Tibial nerve (tissue), 4 donors: Measurements from ENCODE around the gene EPB41L4B.
"Not testable (repeated sequence)": the region's sequence is repeated elsewhere in the genome, so short reads cannot be mapped to it uniquely, and the experiment has no call there.

Experiments
- EP300 ChIP-seq, 2 donors: sonication (generic); formaldehyde crosslinking; IDR thresholded peaks; one replicate each; pipeline ENCODE4 v1.6.1; 2017; ENCODE audit warnings: antibody characterized with exemption in 2 of 2, mild to moderate bottlenecking in 1 of 2
- POLR2A ChIP-seq, 2 donors: fragments of 450-650 bp; IDR thresholded peaks; one replicate each; pipeline ENCODE4 v1.6.1; 2017; ENCODE audit warnings: antibody characterized with exemption in 2 of 2, mild to moderate bottlenecking in 2 of 2, moderate library complexity in 2 of 2
- TF ChIP-seq, protein P1 (sequence below), 5 experiments: fragments of 200-600 bp in 3 of 5; fragments of 450-650 bp in 2 of 5; sonication (generic) in 3 of 5; IDR thresholded peaks; one replicate each; pipeline ENCODE4 v1.5.1; 2016 to 2019; ENCODE audit warnings: antibody characterized with exemption in 5 of 5, mild to moderate bottlenecking in 3 of 5, moderate library complexity in 2 of 5

DNA sequence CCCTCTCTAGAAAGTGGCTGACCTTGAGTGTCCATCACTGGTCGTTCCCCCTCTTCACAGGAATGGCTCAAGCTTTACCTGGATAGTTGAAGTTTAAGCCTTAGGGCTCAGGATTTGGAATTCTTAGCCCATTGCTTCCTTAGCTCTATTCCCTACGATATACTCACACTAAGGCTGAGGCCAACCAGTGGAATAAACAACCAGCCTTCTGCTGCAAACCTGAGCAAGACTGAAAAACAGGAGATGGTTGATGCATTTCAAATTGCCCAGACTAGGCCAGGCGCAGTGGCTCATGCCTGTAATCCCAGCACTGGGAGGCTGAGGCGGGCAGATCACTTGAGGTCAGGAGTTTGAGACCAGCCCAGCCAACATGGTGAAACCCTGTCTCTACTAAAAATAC lies 194.2 kb downstream of the EPB41L4B start:
- TF ChIP-seq, protein P1, sequence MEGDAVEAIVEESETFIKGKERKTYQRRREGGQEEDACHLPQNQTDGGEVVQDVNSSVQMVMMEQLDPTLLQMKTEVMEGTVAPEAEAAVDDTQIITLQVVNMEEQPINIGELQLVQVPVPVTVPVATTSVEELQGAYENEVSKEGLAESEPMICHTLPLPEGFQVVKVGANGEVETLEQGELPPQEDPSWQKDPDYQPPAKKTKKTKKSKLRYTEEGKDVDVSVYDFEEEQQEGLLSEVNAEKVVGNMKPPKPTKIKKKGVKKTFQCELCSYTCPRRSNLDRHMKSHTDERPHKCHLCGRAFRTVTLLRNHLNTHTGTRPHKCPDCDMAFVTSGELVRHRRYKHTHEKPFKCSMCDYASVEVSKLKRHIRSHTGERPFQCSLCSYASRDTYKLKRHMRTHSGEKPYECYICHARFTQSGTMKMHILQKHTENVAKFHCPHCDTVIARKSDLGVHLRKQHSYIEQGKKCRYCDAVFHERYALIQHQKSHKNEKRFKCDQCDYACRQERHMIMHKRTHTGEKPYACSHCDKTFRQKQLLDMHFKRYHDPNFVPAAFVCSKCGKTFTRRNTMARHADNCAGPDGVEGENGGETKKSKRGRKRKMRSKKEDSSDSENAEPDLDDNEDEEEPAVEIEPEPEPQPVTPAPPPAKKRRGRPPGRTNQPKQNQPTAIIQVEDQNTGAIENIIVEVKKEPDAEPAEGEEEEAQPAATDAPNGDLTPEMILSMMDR (IDR thresholded peaks at IDR 0.05) = not testable (repeated sequence)
- not testable (repeated sequence) for TF ChIP-seq POLR2A, EP300 (IDR thresholded peaks at IDR 0.05)
